Calu3 (cell line): ENCODE results near the gene NECTIN1. TPM values are rescaled to one million over a fixed set of nuclear protein-coding genes. Genes with fewer than 3 reads are reported as not detected.

Experiments
- BruUV-seq: library from RNA; stranded (reverse); fragments of 400-500 nt; replicated peaks from 2 replicates; lab custom pipeline; 2021; lab: Mats Ljungman, UMichigan
- CTCF ChIA-PET: fragments of 300-600 bp; sonication (Branson Sonifier 250); formaldehyde crosslinking; loops from one replicate; lab custom pipeline; 2022; ENCODE audit warnings: antibody characterized with exemption; lab: Charles Lee
- DNase-seq: peaks from one replicate; pipeline ENCODE4 v3.0.0; 2022
- H3K27ac Mint-ChIP-seq: one replicate; pipeline ENCODE4 v1.8.0; 2022; ENCODE audit warnings: mixed read lengths; ENCODE audit not compliant: unreplicated experiment
- H3K27me3 Mint-ChIP-seq: one replicate; pipeline ENCODE4 v1.8.0; 2022; ENCODE audit warnings: mixed read lengths; ENCODE audit not compliant: unreplicated experiment
- H3K36me3 Mint-ChIP-seq: one replicate; pipeline ENCODE4 v1.8.0; 2022; ENCODE audit warnings: mild to moderate bottlenecking, moderate library complexity, mixed read lengths; ENCODE audit not compliant: insufficient read depth, unreplicated experiment
- H3K4me1 Mint-ChIP-seq: one replicate; pipeline ENCODE4 v1.8.0; 2022; ENCODE audit warnings: mild to moderate bottlenecking, low read depth, mixed read lengths; ENCODE audit not compliant: unreplicated experiment
- H3K4me3 Mint-ChIP-seq: one replicate; pipeline ENCODE4 v1.8.0; 2022; ENCODE audit warnings: mild to moderate bottlenecking, low read depth, moderate library complexity, mixed read lengths; ENCODE audit not compliant: unreplicated experiment
- H3K9me3 Mint-ChIP-seq: one replicate; pipeline ENCODE4 v1.8.0; 2022; ENCODE audit warnings: low read depth, mixed read lengths; ENCODE audit not compliant: unreplicated experiment
- CTCF ChIP-seq: fragments of 200-600 bp; IDR thresholded peaks from one replicate; pipeline ENCODE4 v1.8.0; 2022; ENCODE audit warnings: antibody characterized with exemption; ENCODE audit not compliant: unreplicated experiment
- intact Hi-C: fragments of 100-400 bp; cut with micrococcal nuclease; formaldehyde crosslinking; loops from one replicate; pipeline ENCODE4 v1.10.0; 2022; ENCODE audit not compliant: unreplicated experiment
- total RNA-seq: library from RNA; stranded (reverse); gene quantifications from 2 replicates; pipeline ENCODE4 v1.2.3, GENCODE V29; 2022

The NECTIN1 gene
- total RNA-seq, 1 experiment from 2014 or later, result 22.1 TPM

- CTCF ChIA-PET, result no interaction called here
- TF ChIP-seq CTCF, result no peak
- Mint-ChIP-seq H3K9me3 (no peaks in the 10 kb centered on the region), H3K36me3 (no peaks in the 10 kb centered on the region), H3K27me3 (no peaks in the 10 kb centered on the region), H3K27ac (no peak overlapping the region), H3K4me1 (peaks cover 17% of the 10 kb centered on the region), H3K4me3 (no peak overlapping the region)
- no TSS peak for BruUV-seq
- no peak for DNase-seq
- intact Hi-C loops, result no loop called here
Observed at GRCh38 chr11:119709638-119710346, 19.2 kb downstream of the NECTIN1 start.

- H3K36me3 Mint-ChIP-seq, result no peaks in the 10 kb centered on the region
- no peak overlapping the region for H3K4me3 Mint-ChIP-seq
- TF ChIP-seq CTCF, result no peak
- no peak overlapping the region for H3K27ac Mint-ChIP-seq
- no peak for DNase-seq
- no TSS peak for BruUV-seq
- H3K27me3 Mint-ChIP-seq, result no peaks in the 10 kb centered on the region
- no peaks in the 10 kb centered on the region for H3K9me3 Mint-ChIP-seq
- H3K4me1 Mint-ChIP-seq, result peaks cover 17% of the 10 kb centered on the region
- intact Hi-C loops, result no loop called here
- CTCF ChIA-PET, result no interaction called here
Observed at GRCh38 chr11:119709171-119709570, 19.8 kb downstream of the NECTIN1 start.

- H3K27ac Mint-ChIP-seq, result no peak overlapping the region
- intact Hi-C loops, result no loop called here
- no TSS peak for BruUV-seq
- H3K4me3 Mint-ChIP-seq, result no peak overlapping the region
- TF ChIP-seq CTCF, result no peak
- CTCF ChIA-PET, result no interaction called here
- no peaks in the 10 kb centered on the region for H3K9me3 Mint-ChIP-seq
- H3K27me3 Mint-ChIP-seq, result no peaks in the 10 kb centered on the region
- H3K36me3 Mint-ChIP-seq, result no peaks in the 10 kb centered on the region
- no peak for DNase-seq
- peaks cover 17% of the 10 kb centered on the region for H3K4me1 Mint-ChIP-seq
Observed at GRCh38 chr11:119708384-119708783, 20.6 kb downstream of the NECTIN1 start.

GRCh38 chr11:119706887-119707286, 22.1 kb downstream of the NECTIN1 start:
- TF ChIP-seq CTCF, result no peak
- Mint-ChIP-seq H3K27me3 (no peaks in the 10 kb centered on the region), H3K9me3 (no peaks in the 10 kb centered on the region), H3K4me3 (no peak overlapping the region), H3K4me1 (peaks cover 8% of the 10 kb centered on the region), H3K36me3 (no peaks in the 10 kb centered on the region), H3K27ac (no peak overlapping the region)
- intact Hi-C loops, result no loop called here
- CTCF ChIA-PET, result no interaction called here
- no TSS peak for BruUV-seq
- no peak for DNase-seq
